HEK293 (cell line): ENCODE measurements around the gene FHAD1.

Experiments used
- GLIS1 ChIP-seq: fragments of 450-650 bp; formaldehyde crosslinking; IDR thresholded peaks from 2 replicates; pipeline ENCODE4 v1.5.1; 2016; ENCODE audit warnings: missing biosample characterization, missing genetic modification characterization
- HOXD13 ChIP-seq: sonication (generic); formaldehyde crosslinking; IDR thresholded peaks from 2 replicates; pipeline ENCODE4 v1.8.0; 2022; ENCODE audit warnings: missing genetic modification reagents, borderline replicate concordance
- KLF16 ChIP-seq: fragments of 450-650 bp; formaldehyde crosslinking; IDR thresholded peaks from 2 replicates; pipeline ENCODE4 v1.5.1; 2017; ENCODE audit warnings: missing biosample characterization, missing genetic modification characterization
- MEIS1 ChIP-seq: sonication (generic); formaldehyde crosslinking; IDR thresholded peaks from 2 replicates; pipeline ENCODE4 v1.8.1; 2022; ENCODE audit warnings: missing genetic modification reagents, mild to moderate bottlenecking, borderline replicate concordance
- MZF1 ChIP-seq: fragments of 450-650 bp; formaldehyde crosslinking; IDR thresholded peaks from 2 replicates; pipeline ENCODE4 v1.5.1; 2017; ENCODE audit warnings: missing biosample characterization, missing genetic modification characterization, borderline replicate concordance
- PRDM1 ChIP-seq: fragments of 450-650 bp; formaldehyde crosslinking; IDR thresholded peaks from 2 replicates; pipeline ENCODE4; 2016; ENCODE audit warnings: missing biosample characterization, missing genetic modification characterization
- WT1 ChIP-seq: fragments of 450-650 bp; formaldehyde crosslinking; IDR thresholded peaks from 2 replicates; pipeline ENCODE4 v1.5.1; 2016; ENCODE audit warnings: missing biosample characterization, missing genetic modification characterization
- ZBTB7A ChIP-seq: fragments of 450-650 bp; formaldehyde crosslinking; IDR thresholded peaks from 2 replicates; pipeline ENCODE4 v1.5.1; 2016; ENCODE audit warnings: low read depth, missing biosample characterization, missing genetic modification characterization
- ZFHX2 ChIP-seq: fragments of 450-650 bp; formaldehyde crosslinking; conservative IDR thresholded peaks from 2 replicates; pipeline ENCODE4 v1.5.1; 2016; ENCODE audit warnings: missing biosample characterization, missing genetic modification characterization
- ZNF114 ChIP-seq: fragments of 450-650 bp; formaldehyde crosslinking; IDR thresholded peaks from 2 replicates; pipeline ENCODE4 v1.5.0; 2017; ENCODE audit warnings: missing biosample characterization, missing genetic modification characterization
- ZNF132 ChIP-seq: fragments of 450-650 bp; formaldehyde crosslinking; IDR thresholded peaks from 2 replicates; pipeline ENCODE4 v1.5.1; 2017; ENCODE audit warnings: missing biosample characterization, missing genetic modification characterization, borderline replicate concordance
- ZNF221 ChIP-seq: fragments of 450-650 bp; formaldehyde crosslinking; IDR thresholded peaks from 2 replicates; pipeline ENCODE4 v1.5.1; 2017; ENCODE audit warnings: missing biosample characterization, missing genetic modification characterization, borderline replicate concordance
- ZNF266 ChIP-seq: fragments of 450-650 bp; formaldehyde crosslinking; IDR thresholded peaks from 2 replicates; pipeline ENCODE4 v1.5.1; 2016; ENCODE audit warnings: missing biosample characterization, missing genetic modification characterization, low read depth
- ZNF324 ChIP-seq: fragments of 450-650 bp; formaldehyde crosslinking; IDR thresholded peaks from 2 replicates; pipeline ENCODE4 v1.5.1; 2016; ENCODE audit warnings: missing biosample characterization, missing genetic modification characterization
- ZNF366 ChIP-seq: fragments of 450-650 bp; formaldehyde crosslinking; conservative IDR thresholded peaks from 2 replicates; pipeline ENCODE4 v1.5.1; 2016; ENCODE audit warnings: missing biosample characterization, missing genetic modification characterization
- ZNF37A ChIP-seq: fragments of 450-650 bp; IDR thresholded peaks from 2 replicates; pipeline ENCODE4 v1.5.1; 2018; ENCODE audit warnings: missing biosample characterization, missing genetic modification characterization
- ZNF530 ChIP-seq: fragments of 450-650 bp; formaldehyde crosslinking; IDR thresholded peaks from 2 replicates; pipeline ENCODE4 v1.5.1; 2016; ENCODE audit warnings: low read depth, missing biosample characterization, missing genetic modification characterization
- ZNF544 ChIP-seq: fragments of 450-650 bp; formaldehyde crosslinking; IDR thresholded peaks from 2 replicates; pipeline ENCODE4 v1.5.0; 2017; ENCODE audit warnings: missing biosample characterization, missing genetic modification characterization
- ZNF560 ChIP-seq: fragments of 450-650 bp; formaldehyde crosslinking; IDR thresholded peaks from 2 replicates; pipeline ENCODE4 v1.5.1; 2017; ENCODE audit warnings: missing biosample characterization, missing genetic modification characterization, borderline replicate concordance
- ZNF596 ChIP-seq: fragments of 450-650 bp; IDR thresholded peaks from 2 replicates; pipeline ENCODE4 v1.5.0; 2018; ENCODE audit warnings: missing biosample characterization, mild to moderate bottlenecking, missing genetic modification characterization, moderate library complexity
- ZNF677 ChIP-seq: fragments of 450-650 bp; IDR thresholded peaks from 2 replicates; pipeline ENCODE4 v1.5.0; 2018; ENCODE audit warnings: missing biosample characterization, mild to moderate bottlenecking, missing genetic modification characterization, moderate library complexity
- ZNF747 ChIP-seq: fragments of 450-650 bp; formaldehyde crosslinking; IDR thresholded peaks from 2 replicates; pipeline ENCODE4 v1.5.1; 2016; ENCODE audit warnings: missing biosample characterization, missing genetic modification characterization
- ZNF791 ChIP-seq: fragments of 450-650 bp; formaldehyde crosslinking; IDR thresholded peaks from 2 replicates; pipeline ENCODE4 v1.5.1; 2016; ENCODE audit warnings: missing biosample characterization, missing genetic modification characterization
- TF ChIP-seq, protein P1 (sequence below): fragments of 450-650 bp; formaldehyde crosslinking; IDR thresholded peaks from 2 replicates; pipeline ENCODE4 v1.5.1; 2016; ENCODE audit warnings: missing biosample characterization, missing genetic modification characterization, low read depth
- TF ChIP-seq, protein P2 (sequence below): fragments of 450-650 bp; formaldehyde crosslinking; IDR thresholded peaks from 2 replicates; pipeline ENCODE4 v1.5.1; 2016; ENCODE audit warnings: missing biosample characterization, missing genetic modification characterization
- TF ChIP-seq, protein P3 (sequence below): fragments of 450-650 bp; formaldehyde crosslinking; IDR thresholded peaks from 2 replicates; pipeline ENCODE4 v1.5.1; 2017; ENCODE audit warnings: missing biosample characterization, missing genetic modification characterization
- TF ChIP-seq, protein P4 (sequence below): fragments of 450-650 bp; formaldehyde crosslinking; IDR thresholded peaks from 2 replicates; pipeline ENCODE4 v1.5.1; 2016; ENCODE audit warnings: missing biosample characterization, missing genetic modification characterization
- TF ChIP-seq, protein P5 (sequence below): fragments of 450-650 bp; formaldehyde crosslinking; IDR thresholded peaks from 2 replicates; pipeline ENCODE4 v1.5.1; 2017; ENCODE audit warnings: missing biosample characterization, missing genetic modification characterization

Gene FHAD1

DNA sequence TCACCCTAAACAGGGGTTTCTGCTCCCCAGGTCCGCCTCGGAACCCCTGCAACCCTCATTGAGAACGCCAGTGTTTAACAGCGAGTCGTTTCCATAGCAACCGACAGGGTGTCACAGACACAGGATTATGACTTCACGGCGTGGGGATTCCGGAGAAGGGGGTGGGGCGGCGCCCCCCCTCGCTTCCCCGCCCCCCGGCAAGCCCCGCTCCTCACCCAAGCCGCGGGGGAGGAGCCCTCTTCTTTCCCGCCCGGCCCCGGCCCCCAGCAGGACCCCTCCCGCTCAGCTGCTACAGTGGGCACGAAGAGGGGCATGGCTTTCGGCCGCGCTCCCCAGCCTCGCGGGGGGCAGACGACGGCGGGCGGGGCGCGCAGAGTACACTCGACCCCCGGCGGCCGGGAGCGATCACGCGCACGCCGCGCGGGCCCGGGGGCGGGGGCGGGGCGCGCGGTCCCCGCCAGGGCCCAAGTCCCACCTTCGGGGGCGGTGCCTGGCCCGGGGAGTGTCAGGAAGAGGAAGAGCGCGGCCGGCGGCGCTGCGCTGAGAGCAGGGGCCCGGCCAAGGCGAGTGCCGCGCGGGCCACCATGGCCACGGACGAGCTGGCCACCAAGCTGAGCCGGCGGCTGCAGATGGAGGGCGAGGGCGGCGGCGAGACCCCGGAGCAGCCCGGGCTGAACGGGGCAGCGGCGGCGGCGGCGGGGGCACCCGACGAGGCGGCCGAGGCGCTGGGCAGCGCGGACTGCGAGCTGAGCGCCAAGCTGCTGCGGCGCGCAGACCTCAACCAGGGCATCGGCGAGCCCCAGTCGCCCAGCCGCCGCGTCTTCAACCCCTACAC lies 162.6 kb downstream of the FHAD1 start, which contains the start of gene EFHD2 (continued):
- TF ChIP-seq ZNF221 (tag by site-specific recombination) = no peak
- no peak for TF ChIP-seq ZNF560
- TF ChIP-seq, protein P1, sequence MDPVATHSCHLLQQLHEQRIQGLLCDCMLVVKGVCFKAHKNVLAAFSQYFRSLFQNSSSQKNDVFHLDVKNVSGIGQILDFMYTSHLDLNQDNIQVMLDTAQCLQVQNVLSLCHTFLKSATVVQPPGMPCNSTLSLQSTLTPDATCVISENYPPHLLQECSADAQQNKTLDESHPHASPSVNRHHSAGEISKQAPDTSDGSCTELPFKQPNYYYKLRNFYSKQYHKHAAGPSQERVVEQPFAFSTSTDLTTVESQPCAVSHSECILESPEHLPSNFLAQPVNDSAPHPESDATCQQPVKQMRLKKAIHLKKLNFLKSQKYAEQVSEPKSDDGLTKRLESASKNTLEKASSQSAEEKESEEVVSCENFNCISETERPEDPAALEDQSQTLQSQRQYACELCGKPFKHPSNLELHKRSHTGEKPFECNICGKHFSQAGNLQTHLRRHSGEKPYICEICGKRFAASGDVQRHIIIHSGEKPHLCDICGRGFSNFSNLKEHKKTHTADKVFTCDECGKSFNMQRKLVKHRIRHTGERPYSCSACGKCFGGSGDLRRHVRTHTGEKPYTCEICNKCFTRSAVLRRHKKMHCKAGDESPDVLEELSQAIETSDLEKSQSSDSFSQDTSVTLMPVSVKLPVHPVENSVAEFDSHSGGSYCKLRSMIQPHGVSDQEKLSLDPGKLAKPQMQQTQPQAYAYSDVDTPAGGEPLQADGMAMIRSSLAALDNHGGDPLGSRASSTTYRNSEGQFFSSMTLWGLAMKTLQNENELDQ = no peak
- peak; percentile 98 for TF ChIP-seq GLIS1
- no peak for TF ChIP-seq PRDM1 (tag by site-specific recombination)
- no peak for TF ChIP-seq WT1 (tag by site-specific recombination)
- no peak for TF ChIP-seq ZNF114
- TF ChIP-seq MEIS1 = no peak
- TF ChIP-seq HOXD13 (CRISPR knock-in tag) = no peak
- no peak for TF ChIP-seq MZF1 (tag by site-specific recombination)
- no peak for TF ChIP-seq ZNF530 (tag by site-specific recombination)
- TF ChIP-seq ZNF132 (tag by site-specific recombination) = no peak
- TF ChIP-seq ZNF677 (tag by site-specific recombination) = peak; percentile 35; the same call in 1 of the 2 replicates
- TF ChIP-seq ZNF324 (tag by site-specific recombination) = no peak
- TF ChIP-seq, protein P2, sequence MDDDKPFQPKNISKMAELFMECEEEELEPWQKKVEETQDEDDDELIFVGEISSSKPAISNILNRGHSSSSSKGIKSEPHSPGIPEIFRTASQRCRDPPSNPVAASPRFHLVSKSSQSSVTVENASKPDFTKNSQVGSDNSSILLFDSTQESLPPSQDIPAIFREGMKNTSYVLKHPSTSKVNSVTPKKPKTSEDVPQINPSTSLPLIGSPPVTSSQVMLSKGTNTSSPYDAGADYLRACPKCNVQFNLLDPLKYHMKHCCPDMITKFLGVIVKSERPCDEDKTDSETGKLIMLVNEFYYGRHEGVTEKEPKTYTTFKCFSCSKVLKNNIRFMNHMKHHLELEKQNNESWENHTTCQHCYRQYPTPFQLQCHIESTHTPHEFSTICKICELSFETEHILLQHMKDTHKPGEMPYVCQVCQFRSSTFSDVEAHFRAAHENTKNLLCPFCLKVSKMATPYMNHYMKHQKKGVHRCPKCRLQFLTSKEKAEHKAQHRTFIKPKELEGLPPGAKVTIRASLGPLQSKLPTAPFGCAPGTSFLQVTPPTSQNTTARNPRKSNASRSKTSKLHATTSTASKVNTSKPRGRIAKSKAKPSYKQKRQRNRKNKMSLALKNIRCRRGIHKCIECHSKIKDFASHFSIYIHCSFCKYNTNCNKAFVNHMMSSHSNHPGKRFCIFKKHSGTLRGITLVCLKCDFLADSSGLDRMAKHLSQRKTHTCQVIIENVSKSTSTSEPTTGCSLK (tag by site-specific recombination) = no peak
- TF ChIP-seq KLF16 (tag by site-specific recombination) = peak; percentile 82; the same call in 1 of the 2 replicates
- TF ChIP-seq, protein P3, sequence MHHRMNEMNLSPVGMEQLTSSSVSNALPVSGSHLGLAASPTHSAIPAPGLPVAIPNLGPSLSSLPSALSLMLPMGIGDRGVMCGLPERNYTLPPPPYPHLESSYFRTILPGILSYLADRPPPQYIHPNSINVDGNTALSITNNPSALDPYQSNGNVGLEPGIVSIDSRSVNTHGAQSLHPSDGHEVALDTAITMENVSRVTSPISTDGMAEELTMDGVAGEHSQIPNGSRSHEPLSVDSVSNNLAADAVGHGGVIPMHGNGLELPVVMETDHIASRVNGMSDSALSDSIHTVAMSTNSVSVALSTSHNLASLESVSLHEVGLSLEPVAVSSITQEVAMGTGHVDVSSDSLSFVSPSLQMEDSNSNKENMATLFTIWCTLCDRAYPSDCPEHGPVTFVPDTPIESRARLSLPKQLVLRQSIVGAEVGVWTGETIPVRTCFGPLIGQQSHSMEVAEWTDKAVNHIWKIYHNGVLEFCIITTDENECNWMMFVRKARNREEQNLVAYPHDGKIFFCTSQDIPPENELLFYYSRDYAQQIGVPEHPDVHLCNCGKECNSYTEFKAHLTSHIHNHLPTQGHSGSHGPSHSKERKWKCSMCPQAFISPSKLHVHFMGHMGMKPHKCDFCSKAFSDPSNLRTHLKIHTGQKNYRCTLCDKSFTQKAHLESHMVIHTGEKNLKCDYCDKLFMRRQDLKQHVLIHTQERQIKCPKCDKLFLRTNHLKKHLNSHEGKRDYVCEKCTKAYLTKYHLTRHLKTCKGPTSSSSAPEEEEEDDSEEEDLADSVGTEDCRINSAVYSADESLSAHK (tag by site-specific recombination) = peak; percentile 70
- TF ChIP-seq ZNF544 = no peak
- TF ChIP-seq, protein P4, sequence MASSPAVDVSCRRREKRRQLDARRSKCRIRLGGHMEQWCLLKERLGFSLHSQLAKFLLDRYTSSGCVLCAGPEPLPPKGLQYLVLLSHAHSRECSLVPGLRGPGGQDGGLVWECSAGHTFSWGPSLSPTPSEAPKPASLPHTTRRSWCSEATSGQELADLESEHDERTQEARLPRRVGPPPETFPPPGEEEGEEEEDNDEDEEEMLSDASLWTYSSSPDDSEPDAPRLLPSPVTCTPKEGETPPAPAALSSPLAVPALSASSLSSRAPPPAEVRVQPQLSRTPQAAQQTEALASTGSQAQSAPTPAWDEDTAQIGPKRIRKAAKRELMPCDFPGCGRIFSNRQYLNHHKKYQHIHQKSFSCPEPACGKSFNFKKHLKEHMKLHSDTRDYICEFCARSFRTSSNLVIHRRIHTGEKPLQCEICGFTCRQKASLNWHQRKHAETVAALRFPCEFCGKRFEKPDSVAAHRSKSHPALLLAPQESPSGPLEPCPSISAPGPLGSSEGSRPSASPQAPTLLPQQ (tag by site-specific recombination) = 0 out of 2 replicates have a peak, but pooled peaks have one; percentile 10
- TF ChIP-seq ZBTB7A (tag by site-specific recombination) = peak; percentile 8; the same call in 1 of the 2 replicates
- TF ChIP-seq ZFHX2 (tag by site-specific recombination) = peak; percentile 54
- no peak for TF ChIP-seq ZNF596 (tag by site-specific recombination)
- no peak for TF ChIP-seq ZNF791 (tag by site-specific recombination)
- TF ChIP-seq, protein P5, sequence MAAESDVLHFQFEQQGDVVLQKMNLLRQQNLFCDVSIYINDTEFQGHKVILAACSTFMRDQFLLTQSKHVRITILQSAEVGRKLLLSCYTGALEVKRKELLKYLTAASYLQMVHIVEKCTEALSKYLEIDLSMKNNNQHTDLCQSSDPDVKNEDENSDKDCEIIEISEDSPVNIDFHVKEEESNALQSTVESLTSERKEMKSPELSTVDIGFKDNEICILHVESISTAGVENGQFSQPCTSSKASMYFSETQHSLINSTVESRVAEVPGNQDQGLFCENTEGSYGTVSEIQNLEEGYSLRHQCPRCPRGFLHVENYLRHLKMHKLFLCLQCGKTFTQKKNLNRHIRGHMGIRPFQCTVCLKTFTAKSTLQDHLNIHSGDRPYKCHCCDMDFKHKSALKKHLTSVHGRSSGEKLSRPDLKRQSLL = no peak
- no peak for TF ChIP-seq ZNF266 (tag by site-specific recombination)
- TF ChIP-seq ZNF747 (tag by site-specific recombination) = no peak
- TF ChIP-seq ZNF37A (tag by site-specific recombination) = 0 out of 2 replicates have a peak, but pooled peaks have one; percentile 20
- no peak for TF ChIP-seq ZNF366 (tag by site-specific recombination)
